GM12864 (cell line): ENCODE results near the gene NFYA.

Experiments
- DNase-seq: peaks from one replicate; pipeline ENCODE4 v3.0.0-alpha.2; 2011; ENCODE audit warnings: low read depth
- H3K4me3 ChIP-seq: 2 replicates; pipeline ENCODE4 v1.5.1; 2011; ENCODE audit warnings: mild to moderate bottlenecking, low read depth, low read length, control low read depth
- CTCF ChIP-seq: IDR thresholded peaks from 2 replicates; pipeline ENCODE4 v1.5.1; 2011; ENCODE audit warnings: low read depth, mild to moderate bottlenecking, moderate library complexity, low read length, control low read depth, inconsistent platforms; ENCODE audit errors: missing control alignments

The NFYA gene

GRCh38 chr6:41046084-41046483 is 26.7 kb upstream of the NFYA start:
- H3K4me3 ChIP-seq: no peak overlapping the region
- DNase-seq: no peak
- TF ChIP-seq CTCF: no peak

- H3K4me3 ChIP-seq: no peak overlapping the region
- no peak for TF ChIP-seq CTCF
- no peak for DNase-seq
Measured at GRCh38 chr6:41047306-41047705, 25.5 kb upstream of the NFYA start.

- TF ChIP-seq CTCF: no peak
- no peak overlapping the region for H3K4me3 ChIP-seq
- DNase-seq: no peak
Measured at GRCh38 chr6:41047745-41048732, 24.7 kb upstream of the NFYA start.

GRCh38 chr6:41049521-41049920 is 23.3 kb upstream of the NFYA start:
- DNase-seq: no peak
- no peak for TF ChIP-seq CTCF
- H3K4me3 ChIP-seq: no peak overlapping the region

- TF ChIP-seq CTCF: no peak
Measured at GRCh38 chr6:41049955-41050354, 22.8 kb upstream of the NFYA start.

GRCh38 chr6:41050536-41050935 is 22.2 kb upstream of the NFYA start:
- TF ChIP-seq CTCF: no peak
- H3K4me3 ChIP-seq: no peak overlapping the region
- DNase-seq: no peak

More at GRCh38 chr6:41049955-41050354, 22.8 kb upstream of the NFYA start:
- no peak for DNase-seq
- no peak overlapping the region for H3K4me3 ChIP-seq
